ENCODE results near the gene SIPA1L3. TPM values are rescaled to one million over a fixed set of nuclear protein-coding genes. Genes with fewer than 3 reads are reported as not detected.
A peak's percentile ranks its signal among the peaks of the same experiment; 100 is the strongest.

Gene SIPA1L3
- total RNA-seq, 1 donor from 2014 or later = 9.3 TPM

- no peak for DNase-seq (ENCODE audit: missing footprints)
- intact Hi-C loops (cut with DNase I) = loop anchor here (5.0 kb wide), 1 partner anchor 90 kb away; no protein-coding TSS in a partner anchor
- peak; percentile 50 for ATAC-seq
Measured at GRCh38 chr19:38142176-38143035, 235.4 kb downstream of the SIPA1L3 start.

- intact Hi-C loops (cut with DNase I) = loop anchor here (5.0 kb wide), 1 partner anchor 88 kb away; no protein-coding TSS in a partner anchor
- ATAC-seq = no peak
- DNase-seq (ENCODE audit: missing footprints) = no peak
Measured at GRCh38 chr19:38143847-38144246, 236.8 kb downstream of the SIPA1L3 start.

- intact Hi-C loops (cut with DNase I) = loop anchor here (5.0 kb wide), 1 partner anchor 88 kb away; no protein-coding TSS in a partner anchor
- DNase-seq (ENCODE audit: missing footprints) (no peak), ATAC-seq (no peak)
Measured at GRCh38 chr19:38144667-38145066, 237.7 kb downstream of the SIPA1L3 start.

GRCh38 chr19:38145623-38146022 lies 238.6 kb downstream of the SIPA1L3 start:
- ATAC-seq (peak; percentile 60), DNase-seq (ENCODE audit: missing footprints) (no peak)

GRCh38 chr19:38148337-38148736 lies 241.3 kb downstream of the SIPA1L3 start:
- no peak for DNase-seq (ENCODE audit: missing footprints)
- intact Hi-C loops (cut with DNase I) = no loop called here
- ATAC-seq = peak; percentile 37

More at GRCh38 chr19:38145623-38146022, 238.6 kb downstream of the SIPA1L3 start:
- intact Hi-C loops (cut with DNase I) = no loop called here

- ATAC-seq = no peak
- intact Hi-C loops (cut with DNase I) = no loop called here
Measured at GRCh38 chr19:38149661-38150061, 242.7 kb downstream of the SIPA1L3 start.

GRCh38 chr19:38151242-38151641 lies 244.2 kb downstream of the SIPA1L3 start:
- ATAC-seq (no peak), DNase-seq (ENCODE audit: missing footprints) (no peak)
- intact Hi-C loops (cut with DNase I) = no loop called here

More at GRCh38 chr19:38149661-38150061, 242.7 kb downstream of the SIPA1L3 start:
- no peak for DNase-seq (ENCODE audit: missing footprints)

- no peak for ATAC-seq
- intact Hi-C loops (cut with DNase I) = no loop called here
- DNase-seq (ENCODE audit: missing footprints) = no peak
Measured at GRCh38 chr19:38152461-38153379, 245.7 kb downstream of the SIPA1L3 start.

- ATAC-seq = no peak
- no peak for DNase-seq (ENCODE audit: missing footprints)
- intact Hi-C loops (cut with DNase I) = no loop called here
Measured at GRCh38 chr19:38155453-38155852, 248.4 kb downstream of the SIPA1L3 start.

- no peak for DNase-seq (ENCODE audit: missing footprints)
- intact Hi-C loops (cut with DNase I) = no loop called here
- ATAC-seq = no peak
Measured at GRCh38 chr19:38158730-38159129, 251.7 kb downstream of the SIPA1L3 start.

- ATAC-seq = no peak
- intact Hi-C loops (cut with DNase I) = no loop called here
- DNase-seq (ENCODE audit: missing footprints) = no peak
Measured at GRCh38 chr19:38162094-38162493, 255.1 kb downstream of the SIPA1L3 start.

GRCh38 chr19:38162632-38163031 lies 255.6 kb downstream of the SIPA1L3 start:
- no peak for ATAC-seq
- no peak for DNase-seq (ENCODE audit: missing footprints)
- intact Hi-C loops (cut with DNase I) = no loop called here

- DNase-seq (ENCODE audit: missing footprints) = no peak
- intact Hi-C loops (cut with DNase I) = no loop called here
- no peak for ATAC-seq
Measured at GRCh38 chr19:38163419-38164290, 256.6 kb downstream of the SIPA1L3 start.

GRCh38 chr19:38164526-38164925 lies 257.5 kb downstream of the SIPA1L3 start:
- ATAC-seq (no peak), DNase-seq (ENCODE audit: missing footprints) (no peak)
- intact Hi-C loops (cut with DNase I) = no loop called here

- ATAC-seq = no peak
- intact Hi-C loops (cut with DNase I) = no loop called here
- no peak for DNase-seq (ENCODE audit: missing footprints)
Measured at GRCh38 chr19:38165335-38165734, 258.3 kb downstream of the SIPA1L3 start.

- no peak for ATAC-seq
- intact Hi-C loops (cut with DNase I) = no loop called here
- DNase-seq (ENCODE audit: missing footprints) = no peak
Measured at GRCh38 chr19:38168637-38169036, 261.6 kb downstream of the SIPA1L3 start.

GRCh38 chr19:38170334-38170733 lies 263.3 kb downstream of the SIPA1L3 start:
- intact Hi-C loops (cut with DNase I) = loop anchor here (10.0 kb wide), 1 partner anchor 76 kb away; no protein-coding TSS in a partner anchor
- ATAC-seq = no peak
- no peak for DNase-seq (ENCODE audit: missing footprints)

- intact Hi-C loops (cut with DNase I) = loop anchor here (10.0 kb wide), 1 partner anchor 77 kb away; no protein-coding TSS in a partner anchor
- DNase-seq (ENCODE audit: missing footprints) (no peak), ATAC-seq (no peak)
Measured at GRCh38 chr19:38172001-38172400, 265.0 kb downstream of the SIPA1L3 start.
